K562 (cell line): ENCODE results near the gene EXOSC2. TPM values are rescaled to one million over a fixed set of nuclear protein-coding genes. Genes with fewer than 3 reads are reported as not detected.

Experiments
- ATAC-seq: fragments of 200-7000 bp; cut with Tn5 transposase; 3 replicates; pipeline ENCODE4 v1.9.1; 2020; ENCODE audit warnings: moderate library complexity
- BruUV-seq: library from RNA; stranded (reverse); fragments of 400-500 nt; replicated peaks from 2 replicates; lab custom pipeline; 2021; lab: Mats Ljungman, UMichigan
- CTCF ChIA-PET: fragments of 300-600 bp; formaldehyde crosslinking; extraction: SDS; loops from one replicate; lab custom pipeline; 2021; ENCODE audit warnings: low intra/inter-chr PET ratio; lab: Yijun Ruan, JAX
- POLR2A ChIA-PET: fragments of 300-600, 350-650 bp; sonication (Branson Sonifier 250); formaldehyde crosslinking; extraction: SDS; loops from one replicate; lab custom pipeline; 2021; ENCODE audit warnings: antibody characterized with exemption, inconsistent platforms; lab: Yijun Ruan, JAX
- DNase-seq, 4 experiments: peaks; one replicate each; pipeline versions ENCODE4 v3.0.0 to v3.0.0-alpha.2; 2011 to 2018; ENCODE audit warnings: low spot score in 3 of 4, mixed read lengths in 3 of 4; ENCODE audit errors: extremely low read depth in 1 of 4
- FAIRE-seq: peaks from 2 replicates; lab custom pipeline; 2011; peaks lifted over from hg19 to GRCh38; lab: Jason Lieb, UNC
- H2AFZ ChIP-seq: 2 replicates; pipeline ENCODE4 v1.6.0; 2011; ENCODE audit warnings: low read depth, low read length, control low read depth, inconsistent platforms
- H3K27ac ChIP-seq: fragments of 200-600 bp; 3 replicates; pipeline ENCODE4 v1.8.0; 2011; ENCODE audit warnings: low read depth, mild to moderate bottlenecking, control low read depth, inconsistent platforms, low read length, moderate library complexity, mixed read lengths; ENCODE audit errors: extremely low read depth
- H3K27me3 ChIP-seq, 2 experiments: fragments of 300-600 bp in 1 of 2; 2 replicates in 1 of 2; 3 replicates in 1 of 2; pipeline versions ENCODE4 v1.6.0 to v1.8.0; 2011; ENCODE audit warnings: inconsistent platforms in 2 of 2, low read length in 2 of 2, mild to moderate bottlenecking in 1 of 2, mixed read lengths in 1 of 2, moderate library complexity in 1 of 2; ENCODE audit not compliant: control insufficient read depth in 2 of 2, insufficient read depth in 2 of 2
- H3K36me3 ChIP-seq: fragments of 300-600 bp; 3 replicates; pipeline ENCODE4 v1.8.0; 2011; ENCODE audit warnings: mild to moderate bottlenecking, low read length, inconsistent platforms; ENCODE audit not compliant: control insufficient read depth, insufficient read depth
- H3K4me1 ChIP-seq, 2 experiments: fragments of 200-600 bp in 1 of 2; replicated peaks in 1 of 2; 2 replicates in 1 of 2; 3 replicates in 1 of 2; pipeline versions ENCODE4 v1.5.1 to v1.8.0; 2011; ENCODE audit warnings: inconsistent platforms in 2 of 2, low read length in 2 of 2, mild to moderate bottlenecking in 1 of 2, mixed read lengths in 1 of 2, moderate library complexity in 1 of 2; ENCODE audit not compliant: control insufficient read depth in 2 of 2, insufficient read depth in 2 of 2
- H3K4me2 ChIP-seq: 2 replicates; pipeline ENCODE4 v1.6.1; 2011; ENCODE audit warnings: low read length, control low read depth, inconsistent platforms, mixed read lengths; ENCODE audit not compliant: insufficient read depth
- H3K4me3 ChIP-seq: fragments of 200-600 bp; sonication (generic), shearing (Covaris generic); 2 replicates; pipeline ENCODE4 v1.5.1; 2016; ENCODE audit warnings: control low read depth, inconsistent platforms
- H3K79me2 ChIP-seq: fragments of 200-600 bp; 3 replicates; pipeline ENCODE4 v1.8.0; 2011; ENCODE audit warnings: low read length, inconsistent platforms; ENCODE audit not compliant: control insufficient read depth, insufficient read depth
- H3K9ac ChIP-seq, 2 experiments: 2 replicates each; pipeline versions ENCODE4 v1.6.0 to v1.6.1; 2011; ENCODE audit warnings: low read depth in 2 of 2, low read length in 2 of 2, control low read depth in 1 of 2, inconsistent platforms in 1 of 2, mild to moderate bottlenecking in 1 of 2, mixed read lengths in 1 of 2; ENCODE audit not compliant: insufficient read depth in 1 of 2
- H3K9me1 ChIP-seq: one replicate; pipeline ENCODE4 v1.6.0; 2011; ENCODE audit warnings: inconsistent platforms, mild to moderate bottlenecking, low read length, moderate library complexity; ENCODE audit not compliant: control insufficient read depth, insufficient read depth
- H3K9me3 ChIP-seq: replicated peaks from 2 replicates; pipeline ENCODE4 v1.5.1; 2011; ENCODE audit warnings: low read depth, low read length, inconsistent platforms; ENCODE audit not compliant: control insufficient read depth, insufficient read depth
- H4K20me1 ChIP-seq: replicated peaks from 2 replicates; pipeline ENCODE4 v1.6.1; 2011; ENCODE audit warnings: low read length, inconsistent platforms, mixed read lengths; ENCODE audit not compliant: control insufficient read depth, insufficient read depth
- DDX20 ChIP-seq: fragments of 450-650 bp; IDR thresholded peaks from 2 replicates; pipeline ENCODE4 v1.6.1; 2016; ENCODE audit warnings: missing genetic modification characterization, low read depth, mild to moderate bottlenecking, missing compliant biosample characterization, moderate library complexity
- FOXA1 ChIP-seq: fragments of 450-650 bp; IDR thresholded peaks from 2 replicates; pipeline ENCODE4 v1.6.1; 2016; ENCODE audit warnings: mild to moderate bottlenecking, borderline replicate concordance
- L3MBTL2 ChIP-seq: fragments of 450-650 bp; IDR thresholded peaks from 2 replicates; pipeline ENCODE4 v1.6.1; 2016; ENCODE audit warnings: mild to moderate bottlenecking, moderate library complexity
- MAFK ChIP-seq: IDR thresholded peaks from 2 replicates; pipeline ENCODE4 v1.6.1; 2011; ENCODE audit warnings: low read length, improper control_type of control experiment
- NFE2 ChIP-seq: IDR thresholded peaks from 2 replicates; pipeline ENCODE4 v1.6.1; 2014; ENCODE audit warnings: antibody characterized with exemption, low read depth
- PYGO2 ChIP-seq: fragments of 450-650 bp; IDR thresholded peaks from 2 replicates; pipeline ENCODE4 v1.6.1; 2016; ENCODE audit warnings: mild to moderate bottlenecking, missing genetic modification characterization, moderate library complexity, missing compliant biosample characterization
- SRF ChIP-seq, 2 experiments: fragments of 250-450, 450-650 bp in 1 of 2; sonication (Bioruptor Pico) in 1 of 2; sonication (generic) in 1 of 2; formaldehyde crosslinking; IDR thresholded peaks; 2 replicates each; pipeline versions ENCODE4 v1.5.0 to v1.5.1; 2020 to 2022; ENCODE audit warnings: mild to moderate bottlenecking in 1 of 2, missing genetic modification reagents in 1 of 2
- ZC3H11A ChIP-seq: IDR thresholded peaks from 2 replicates; pipeline ENCODE4 v1.6.1; 2012; ENCODE audit warnings: low read depth, low read length, improper control_type of control experiment
- ZFX ChIP-seq: sonication (generic); formaldehyde crosslinking; IDR thresholded peaks from 2 replicates; pipeline ENCODE4 v1.8.0; 2022; ENCODE audit warnings: mild to moderate bottlenecking, missing genetic modification reagents, moderate library complexity
- ZNF165 ChIP-seq: fragments of 250-450 bp; sonication (Bioruptor Pico); IDR thresholded peaks from 2 replicates; pipeline ENCODE4 v1.4.0; 2020; ENCODE audit warnings: borderline replicate concordance
- ZNF174 ChIP-seq: fragments of 250-450 bp; sonication (Bioruptor Pico); IDR thresholded peaks from 2 replicates; pipeline ENCODE4 v1.4.0; 2020; ENCODE audit warnings: mild to moderate bottlenecking
- ZNF316 ChIP-seq: fragments of 450-650 bp; IDR thresholded peaks from 2 replicates; pipeline ENCODE4 v1.6.1; 2016
- ZNF561 ChIP-seq: fragments of 450-650 bp; formaldehyde crosslinking; conservative IDR thresholded peaks from 2 replicates; pipeline ENCODE4 v1.4.0; 2020; ENCODE audit warnings: mild to moderate bottlenecking, moderate library complexity
- WGBS: fragments of 100-300 bp; shearing (Covaris generic); methylation state at CpG from one replicate; pipeline ENCODE4 v1.1.6; 2016; ENCODE audit warnings: low coverage, mixed read lengths; ENCODE audit not compliant: insufficient coverage; ENCODE audit errors: missing lambda C conversion rate; 5-methylcytosine and 5-hydroxymethylcytosine counted together
- in situ Hi-C: fragments of 300-500 bp; cut with MboI; formaldehyde crosslinking; loops from 4 replicates; pipeline ENCODE4 v1.15.0; 2018; ENCODE audit warnings: inconsistent platforms, mixed read lengths
- intact Hi-C: fragments of 100-400 bp; cut with micrococcal nuclease; formaldehyde crosslinking; loops from 2 replicates; pipeline ENCODE4 v1.14.2; 2022
- polyA plus RNA-seq, 8 experiments: library from polyadenylated mRNA; depleted of rRNA in 4 of 8; stranded (reverse) in 5 of 8; unstranded in 3 of 8; fragments of >200 nt; fragmentation: Nextera tagmentation in 2 of 8; fragmentation: Illumina TruSeq in 1 of 8; extraction: Ambion mirVana in 2 of 8; extraction: Trizol in 1 of 8; gene quantifications; 2 replicates each; pipeline versions ENCODE4 v1.2.1 to v1.2.3, GENCODE V29; 2011 to 2014; ENCODE audit warnings: inconsistent platforms in 1 of 8, missing spikeins in 1 of 8
- total RNA-seq, 7 experiments: library from RNA; depleted of rRNA in 6 of 7; stranded (reverse); fragments of >200 nt in 6 of 7; fragmentation: Illumina TruSeq in 2 of 7; extraction: Trizol in 2 of 7; gene quantifications; 2 replicates each; pipeline versions ENCODE4 v1.2.1 to v1.2.3, GENCODE V29; 2011 to 2021; ENCODE audit warnings: low replicate concordance in 1 of 7
- TF ChIP-seq, protein P1 (sequence below): fragments of 450-650 bp; conservative IDR thresholded peaks from 2 replicates; pipeline ENCODE4 v1.6.1; 2016; ENCODE audit warnings: missing genetic modification characterization, low read depth, mild to moderate bottlenecking, control low read depth, missing compliant biosample characterization
- TF ChIP-seq, protein P2 (sequence below): IDR thresholded peaks from 3 replicates; pipeline ENCODE4 v1.6.1; 2011; ENCODE audit warnings: borderline replicate concordance, mild to moderate bottlenecking; ENCODE audit not compliant: insufficient read length, insufficient read depth
- TF ChIP-seq, protein P3 (sequence below): fragments of 450-650 bp; formaldehyde crosslinking; IDR thresholded peaks from 2 replicates; pipeline ENCODE4 v1.4.0; 2020; ENCODE audit warnings: mild to moderate bottlenecking, moderate library complexity
- TF ChIP-seq, protein P4 (sequence below), 2 experiments: IDR thresholded peaks; 2 replicates each; pipeline ENCODE4 v1.6.1; 2011; ENCODE audit warnings: borderline replicate concordance in 1 of 2, control low read depth in 1 of 2, low read depth in 1 of 2, low read length in 1 of 2, mild to moderate bottlenecking in 1 of 2, mixed read lengths in 1 of 2, moderate library complexity in 1 of 2; ENCODE audit not compliant: insufficient read depth in 1 of 2, insufficient read length in 1 of 2, poor library complexity in 1 of 2, severe bottlenecking in 1 of 2; ENCODE audit errors: extremely low read depth in 1 of 2

Gene EXOSC2
- total and polyA plus RNA-seq, 9 of the 15 experiments (the other 6 are each of a cell fraction or from before 2014, with no cell fraction given) = 46.0 to 101 (median 77.6) TPM

DNA sequence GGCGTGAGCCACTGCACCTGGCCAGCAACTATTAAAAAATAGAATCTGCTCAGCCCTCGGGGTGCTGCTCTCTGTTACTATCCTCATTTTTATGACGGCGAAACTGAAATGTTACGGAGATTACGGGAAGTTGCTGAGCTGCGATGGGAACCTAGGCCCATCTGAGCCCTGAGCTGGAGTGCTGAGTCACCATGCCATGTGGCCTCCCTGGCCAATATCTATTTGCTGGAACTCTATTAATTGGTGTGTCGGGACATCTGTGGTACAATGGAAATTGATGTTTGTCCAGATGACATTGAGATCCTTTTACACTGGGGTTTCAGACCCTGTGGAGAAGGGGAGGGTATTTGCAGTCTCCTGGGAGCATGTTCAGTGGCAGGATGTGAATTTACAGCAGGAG is 21.1 kb upstream of the EXOSC2 start:
- WGBS = 80% methylated on average over 8 of the region's 8 CpGs
- Histone ChIP-seq H3K27me3 (peaks cover 4 to 13% of the 10 kb centered on the region in 2 experiments; a peak in 4 of 5 replicates), H3K36me3 (no peaks in the 10 kb centered on the region), H2AFZ (peak overlapping the region; percentile 64), H3K4me1 (peaks cover 3 to 6% of the 10 kb centered on the region in 2 experiments; a peak in 3 of 5 replicates), H3K9ac (peak overlapping the region in 1 of 2 experiments; percentile 48; a peak in 1 of 4 replicates), H4K20me1 (no peaks in the 10 kb centered on the region; the same call in 1 of the 2 replicates), H3K4me3 (no peak overlapping the region), H3K27ac (no peak overlapping the region), H3K4me2 (no peak overlapping the region), H3K9me3 (no peaks in the 10 kb centered on the region), H3K9me1 (no peaks in the 10 kb centered on the region), H3K79me2 (no peaks in the 10 kb centered on the region)
- in situ Hi-C loops (no loop called here), intact Hi-C loops (no loop called here)
- FAIRE-seq = peak; percentile 52
- BruUV-seq = no TSS peak
- ChIA-PET CTCF (no interaction called here), POLR2A (no interaction called here)
- no peak for DNase-seq
- ATAC-seq = no peak
- TF ChIP-seq ZC3H11A (no peak), DDX20 (no peak), MAFK (peak; percentile 19; the same call in 1 of the 2 replicates), ZNF316 (peak; percentile 49), L3MBTL2 (peak; percentile 67), ZNF174 (CRISPR knock-in tag) (no peak), FOXA1 (no peak), PYGO2 (no peak), ZFX (CRISPR knock-in tag) (peak; percentile 39; the same call in 1 of the 2 replicates), SRF (CRISPR knock-in tag; IDR thresholded peaks at IDR 0.05) (no peak), ZNF165 (CRISPR knock-in tag) (no peak), ZNF561 (CRISPR knock-in tag) (no peak), NFE2 (peak; percentile 77)
- TF ChIP-seq, protein P1, sequence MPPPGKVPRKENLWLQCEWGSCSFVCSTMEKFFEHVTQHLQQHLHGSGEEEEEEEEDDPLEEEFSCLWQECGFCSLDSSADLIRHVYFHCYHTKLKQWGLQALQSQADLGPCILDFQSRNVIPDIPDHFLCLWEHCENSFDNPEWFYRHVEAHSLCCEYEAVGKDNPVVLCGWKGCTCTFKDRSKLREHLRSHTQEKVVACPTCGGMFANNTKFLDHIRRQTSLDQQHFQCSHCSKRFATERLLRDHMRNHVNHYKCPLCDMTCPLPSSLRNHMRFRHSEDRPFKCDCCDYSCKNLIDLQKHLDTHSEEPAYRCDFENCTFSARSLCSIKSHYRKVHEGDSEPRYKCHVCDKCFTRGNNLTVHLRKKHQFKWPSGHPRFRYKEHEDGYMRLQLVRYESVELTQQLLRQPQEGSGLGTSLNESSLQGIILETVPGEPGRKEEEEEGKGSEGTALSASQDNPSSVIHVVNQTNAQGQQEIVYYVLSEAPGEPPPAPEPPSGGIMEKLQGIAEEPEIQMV (tag) = no peak
- TF ChIP-seq, protein P2, sequence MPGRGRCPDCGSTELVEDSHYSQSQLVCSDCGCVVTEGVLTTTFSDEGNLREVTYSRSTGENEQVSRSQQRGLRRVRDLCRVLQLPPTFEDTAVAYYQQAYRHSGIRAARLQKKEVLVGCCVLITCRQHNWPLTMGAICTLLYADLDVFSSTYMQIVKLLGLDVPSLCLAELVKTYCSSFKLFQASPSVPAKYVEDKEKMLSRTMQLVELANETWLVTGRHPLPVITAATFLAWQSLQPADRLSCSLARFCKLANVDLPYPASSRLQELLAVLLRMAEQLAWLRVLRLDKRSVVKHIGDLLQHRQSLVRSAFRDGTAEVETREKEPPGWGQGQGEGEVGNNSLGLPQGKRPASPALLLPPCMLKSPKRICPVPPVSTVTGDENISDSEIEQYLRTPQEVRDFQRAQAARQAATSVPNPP = no peak
- TF ChIP-seq, protein P3, sequence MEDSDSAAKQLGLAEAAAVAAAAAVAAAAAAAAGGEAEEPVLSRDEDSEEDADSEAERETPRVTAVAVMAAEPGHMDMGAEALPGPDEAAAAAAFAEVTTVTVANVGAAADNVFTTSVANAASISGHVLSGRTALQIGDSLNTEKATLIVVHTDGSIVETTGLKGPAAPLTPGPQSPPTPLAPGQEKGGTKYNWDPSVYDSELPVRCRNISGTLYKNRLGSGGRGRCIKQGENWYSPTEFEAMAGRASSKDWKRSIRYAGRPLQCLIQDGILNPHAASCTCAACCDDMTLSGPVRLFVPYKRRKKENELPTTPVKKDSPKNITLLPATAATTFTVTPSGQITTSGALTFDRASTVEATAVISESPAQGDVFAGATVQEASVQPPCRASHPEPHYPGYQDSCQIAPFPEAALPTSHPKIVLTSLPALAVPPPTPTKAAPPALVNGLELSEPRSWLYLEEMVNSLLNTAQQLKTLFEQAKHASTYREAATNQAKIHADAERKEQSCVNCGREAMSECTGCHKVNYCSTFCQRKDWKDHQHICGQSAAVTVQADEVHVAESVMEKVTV (CRISPR knock-in tag) = no peak
- TF ChIP-seq, protein P4, sequence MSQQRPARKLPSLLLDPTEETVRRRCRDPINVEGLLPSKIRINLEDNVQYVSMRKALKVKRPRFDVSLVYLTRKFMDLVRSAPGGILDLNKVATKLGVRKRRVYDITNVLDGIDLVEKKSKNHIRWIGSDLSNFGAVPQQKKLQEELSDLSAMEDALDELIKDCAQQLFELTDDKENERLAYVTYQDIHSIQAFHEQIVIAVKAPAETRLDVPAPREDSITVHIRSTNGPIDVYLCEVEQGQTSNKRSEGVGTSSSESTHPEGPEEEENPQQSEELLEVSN (IDR thresholded peaks at IDR 0.05; ENCODE audit: borderline replicate concordance in 1 of 2, extremely low read depth in 1 of 2, insufficient read depth in 1 of 2, insufficient read length in 1 of 2, low read depth in 1 of 2, low read length in 1 of 2, poor library complexity in 1 of 2, severe bottlenecking in 1 of 2) = peak in 1 of 2 experiments; percentile 28
